GM23338 (cell line): ENCODE data around the gene CXCR5. TPM values are rescaled to one million over a fixed set of nuclear protein-coding genes. Genes with fewer than 3 reads are reported as not detected.

Source experiments
- ATAC-seq: fragments of 200-7000 bp; cut with Tn5 transposase; 3 replicates; pipeline ENCODE4 v1.9.1; 2020
- DNase-seq: peaks from one replicate; pipeline ENCODE4 v3.0.0-alpha.2; 2015; ENCODE audit warnings: low spot score
- H2AFZ ChIP-seq: fragments of 200-600 bp; sonication (generic); 2 replicates; pipeline ENCODE4 v1.8.0; 2016; ENCODE audit warnings: antibody characterized with exemption, mild to moderate bottlenecking, moderate library complexity
- H3F3A ChIP-seq: fragments of 200-600 bp; sonication (generic); replicated peaks from 2 replicates; pipeline ENCODE4 v1.8.0; 2017; ENCODE audit warnings: antibody characterized with exemption, mixed run types, low read depth
- H3K27ac ChIP-seq: fragments of 200-600 bp; sonication (generic); 2 replicates; pipeline ENCODE4 v1.6.1; 2016; ENCODE audit warnings: low read depth
- H3K27me3 ChIP-seq: fragments of 200-600 bp; sonication (generic); 2 replicates; pipeline ENCODE4 v1.8.0; 2016; ENCODE audit warnings: mild to moderate bottlenecking, mixed run types, moderate library complexity; ENCODE audit not compliant: insufficient read depth
- H3K36me3 ChIP-seq: fragments of 200-600 bp; sonication (generic); 2 replicates; pipeline ENCODE4 v1.8.0; 2016; ENCODE audit warnings: mild to moderate bottlenecking; ENCODE audit not compliant: insufficient read depth
- H3K4me1 ChIP-seq: fragments of 200-600 bp; sonication (generic); 2 replicates; pipeline ENCODE4 v1.8.0; 2016; ENCODE audit warnings: mild to moderate bottlenecking, moderate library complexity; ENCODE audit not compliant: insufficient read depth
- H3K4me2 ChIP-seq: fragments of 200-600 bp; sonication (generic); 2 replicates; pipeline ENCODE4 v1.7.1; 2017; ENCODE audit warnings: mixed run types
- H3K4me3 ChIP-seq: fragments of 200-600 bp; sonication (generic); 2 replicates; pipeline ENCODE4 v1.6.1; 2016; ENCODE audit warnings: mixed run types
- H3K79me2 ChIP-seq: fragments of 200-600 bp; sonication (generic); replicated peaks from 2 replicates; pipeline ENCODE4 v1.8.0; 2017; ENCODE audit warnings: mild to moderate bottlenecking; ENCODE audit not compliant: insufficient read depth
- H3K9me2 ChIP-seq: fragments of 200-600 bp; sonication (generic); 2 replicates; pipeline ENCODE4 v1.8.0; 2017; ENCODE audit not compliant: insufficient read depth
- H4K20me1 ChIP-seq: fragments of 200-600 bp; sonication (generic); replicated peaks from 2 replicates; pipeline ENCODE4 v1.8.0; 2017; ENCODE audit warnings: mild to moderate bottlenecking; ENCODE audit not compliant: insufficient read depth
- H3K27ac Mint-ChIP-seq: 2 replicates; pipeline ENCODE4 v1.8.0; 2020; ENCODE audit warnings: inconsistent platforms, mild to moderate bottlenecking, moderate library complexity, mixed read lengths
- H3K27me3 Mint-ChIP-seq: 3 replicates; pipeline ENCODE4 v1.8.0; 2022; ENCODE audit warnings: low read depth, mild to moderate bottlenecking, moderate library complexity, mixed read lengths, inconsistent platforms; ENCODE audit not compliant: insufficient read depth, poor library complexity
- H3K36me3 Mint-ChIP-seq: 3 replicates; pipeline ENCODE4 v1.8.0; 2021; ENCODE audit warnings: low read depth, mild to moderate bottlenecking, inconsistent platforms, moderate library complexity, mixed read lengths
- H3K4me1 Mint-ChIP-seq: 3 replicates; pipeline ENCODE4 v1.8.0; 2020; ENCODE audit warnings: mild to moderate bottlenecking, inconsistent platforms, mixed read lengths
- H3K4me3 Mint-ChIP-seq: 3 replicates; pipeline ENCODE4 v1.8.0; 2021; ENCODE audit warnings: moderate library complexity, mild to moderate bottlenecking, inconsistent platforms, mixed read lengths
- H3K9me3 Mint-ChIP-seq: 3 replicates; pipeline ENCODE4 v1.8.0; 2020; ENCODE audit warnings: moderate library complexity, mild to moderate bottlenecking, inconsistent platforms, mixed read lengths
- EZH2 ChIP-seq: fragments of 200-600 bp; sonication (generic); IDR thresholded peaks from one replicate; pipeline ENCODE4 v1.8.0; 2017; ENCODE audit warnings: antibody characterized with exemption, mild to moderate bottlenecking, low read depth; ENCODE audit not compliant: unreplicated experiment
- ZNF114 ChIP-seq: fragments of 250-450 bp; sonication (Bioruptor Pico); IDR thresholded peaks from 2 replicates; pipeline ENCODE4 v1.5.0; 2020; ENCODE audit warnings: mild to moderate bottlenecking, moderate library complexity
- polyA plus RNA-seq: library from polyadenylated mRNA; unstranded; fragments of >200 nt; fragmentation: Nextera tagmentation; extraction: Ambion mirVana; gene quantifications from 2 replicates; pipeline ENCODE4 v1.2.1, GENCODE V29; 2016
- total RNA-seq: library from RNA; depleted of rRNA; stranded (reverse); fragments of >200 nt; shearing (Covaris generic); gene quantifications from 2 replicates; pipeline ENCODE4 v1.2.3, GENCODE V29; 2014
- TF ChIP-seq, protein P1 (sequence below): IDR thresholded peaks from one replicate; pipeline ENCODE4 v1.6.1; 2018; ENCODE audit warnings: antibody characterized with exemption; ENCODE audit not compliant: unreplicated experiment
- TF ChIP-seq, protein P2 (sequence below): IDR thresholded peaks from 2 replicates; pipeline ENCODE4 v1.6.1; 2016; ENCODE audit warnings: antibody characterized with exemption
- TF ChIP-seq, protein P3 (sequence below): fragments of 250-450 bp; sonication (Bioruptor Pico); IDR thresholded peaks from 2 replicates; pipeline ENCODE4 v1.5.0; 2020; ENCODE audit warnings: mild to moderate bottlenecking, moderate library complexity

Gene CXCR5
- total and polyA plus RNA-seq, 2 experiments from 2014 or later = 0.18 TPM; not detected in 1

DNA sequence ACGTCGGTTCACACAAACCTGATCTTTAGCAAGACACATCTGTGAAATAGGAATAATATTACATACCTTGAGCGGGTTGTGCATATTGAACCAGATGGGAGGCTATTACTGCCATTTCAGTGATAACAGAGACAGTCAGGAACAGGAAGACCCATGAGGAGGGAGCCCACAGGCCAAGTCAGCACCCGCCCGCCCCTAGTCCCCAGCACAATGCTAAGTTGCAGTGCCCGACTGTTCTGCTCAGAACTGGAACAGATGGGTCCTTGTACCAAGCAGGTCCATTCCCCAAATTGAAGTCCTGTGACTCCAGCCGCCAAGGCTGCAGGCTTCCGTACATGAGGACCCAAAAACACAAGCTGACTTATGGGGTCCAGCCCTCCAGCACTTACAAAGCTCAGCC is 9.3 kb downstream of the CXCR5 start (continued):
- TF ChIP-seq, protein P1, sequence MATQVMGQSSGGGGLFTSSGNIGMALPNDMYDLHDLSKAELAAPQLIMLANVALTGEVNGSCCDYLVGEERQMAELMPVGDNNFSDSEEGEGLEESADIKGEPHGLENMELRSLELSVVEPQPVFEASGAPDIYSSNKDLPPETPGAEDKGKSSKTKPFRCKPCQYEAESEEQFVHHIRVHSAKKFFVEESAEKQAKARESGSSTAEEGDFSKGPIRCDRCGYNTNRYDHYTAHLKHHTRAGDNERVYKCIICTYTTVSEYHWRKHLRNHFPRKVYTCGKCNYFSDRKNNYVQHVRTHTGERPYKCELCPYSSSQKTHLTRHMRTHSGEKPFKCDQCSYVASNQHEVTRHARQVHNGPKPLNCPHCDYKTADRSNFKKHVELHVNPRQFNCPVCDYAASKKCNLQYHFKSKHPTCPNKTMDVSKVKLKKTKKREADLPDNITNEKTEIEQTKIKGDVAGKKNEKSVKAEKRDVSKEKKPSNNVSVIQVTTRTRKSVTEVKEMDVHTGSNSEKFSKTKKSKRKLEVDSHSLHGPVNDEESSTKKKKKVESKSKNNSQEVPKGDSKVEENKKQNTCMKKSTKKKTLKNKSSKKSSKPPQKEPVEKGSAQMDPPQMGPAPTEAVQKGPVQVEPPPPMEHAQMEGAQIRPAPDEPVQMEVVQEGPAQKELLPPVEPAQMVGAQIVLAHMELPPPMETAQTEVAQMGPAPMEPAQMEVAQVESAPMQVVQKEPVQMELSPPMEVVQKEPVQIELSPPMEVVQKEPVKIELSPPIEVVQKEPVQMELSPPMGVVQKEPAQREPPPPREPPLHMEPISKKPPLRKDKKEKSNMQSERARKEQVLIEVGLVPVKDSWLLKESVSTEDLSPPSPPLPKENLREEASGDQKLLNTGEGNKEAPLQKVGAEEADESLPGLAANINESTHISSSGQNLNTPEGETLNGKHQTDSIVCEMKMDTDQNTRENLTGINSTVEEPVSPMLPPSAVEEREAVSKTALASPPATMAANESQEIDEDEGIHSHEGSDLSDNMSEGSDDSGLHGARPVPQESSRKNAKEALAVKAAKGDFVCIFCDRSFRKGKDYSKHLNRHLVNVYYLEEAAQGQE = no peak
- no peak for TF ChIP-seq ZNF114 (CRISPR knock-in tag)

DNA sequence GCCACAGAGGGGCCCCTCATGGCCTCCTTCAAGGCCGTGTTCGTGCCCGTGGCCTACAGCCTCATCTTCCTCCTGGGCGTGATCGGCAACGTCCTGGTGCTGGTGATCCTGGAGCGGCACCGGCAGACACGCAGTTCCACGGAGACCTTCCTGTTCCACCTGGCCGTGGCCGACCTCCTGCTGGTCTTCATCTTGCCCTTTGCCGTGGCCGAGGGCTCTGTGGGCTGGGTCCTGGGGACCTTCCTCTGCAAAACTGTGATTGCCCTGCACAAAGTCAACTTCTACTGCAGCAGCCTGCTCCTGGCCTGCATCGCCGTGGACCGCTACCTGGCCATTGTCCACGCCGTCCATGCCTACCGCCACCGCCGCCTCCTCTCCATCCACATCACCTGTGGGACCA is 10.0 kb downstream of the CXCR5 start:
- Histone ChIP-seq H3K4me3 (no peak overlapping the region), H3K79me2 (no peaks in the 10 kb centered on the region), H3K36me3 (no peaks in the 10 kb centered on the region), H3K4me1 (peaks cover 27% of the 10 kb centered on the region), H4K20me1 (0 out of 2 replicates have a peak, but pooled peaks cover 4% of the 10 kb centered on the region), H3K9me2 (no peaks in the 10 kb centered on the region), H2AFZ (no peak overlapping the region), H3K4me2 (no peak overlapping the region), H3K27me3 (no peaks in the 10 kb centered on the region), H3K27ac (no peak overlapping the region), H3F3A (no peaks in the 10 kb centered on the region)
- Mint-ChIP-seq H3K9me3 (no peaks in the 10 kb centered on the region; the same call in 1 of the 3 replicates), H3K36me3 (peaks cover 10% of the 10 kb centered on the region; the same call in 2 of the 3 replicates), H3K27me3 (peaks cover 37% of the 10 kb centered on the region), H3K27ac (no peak overlapping the region), H3K4me1 (peaks cover 42% of the 10 kb centered on the region), H3K4me3 (no peak overlapping the region; the same call in 2 of the 3 replicates)
- TF ChIP-seq, protein P2, sequence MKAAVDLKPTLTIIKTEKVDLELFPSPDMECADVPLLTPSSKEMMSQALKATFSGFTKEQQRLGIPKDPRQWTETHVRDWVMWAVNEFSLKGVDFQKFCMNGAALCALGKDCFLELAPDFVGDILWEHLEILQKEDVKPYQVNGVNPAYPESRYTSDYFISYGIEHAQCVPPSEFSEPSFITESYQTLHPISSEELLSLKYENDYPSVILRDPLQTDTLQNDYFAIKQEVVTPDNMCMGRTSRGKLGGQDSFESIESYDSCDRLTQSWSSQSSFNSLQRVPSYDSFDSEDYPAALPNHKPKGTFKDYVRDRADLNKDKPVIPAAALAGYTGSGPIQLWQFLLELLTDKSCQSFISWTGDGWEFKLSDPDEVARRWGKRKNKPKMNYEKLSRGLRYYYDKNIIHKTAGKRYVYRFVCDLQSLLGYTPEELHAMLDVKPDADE = no peak
- TF ChIP-seq, protein P3, sequence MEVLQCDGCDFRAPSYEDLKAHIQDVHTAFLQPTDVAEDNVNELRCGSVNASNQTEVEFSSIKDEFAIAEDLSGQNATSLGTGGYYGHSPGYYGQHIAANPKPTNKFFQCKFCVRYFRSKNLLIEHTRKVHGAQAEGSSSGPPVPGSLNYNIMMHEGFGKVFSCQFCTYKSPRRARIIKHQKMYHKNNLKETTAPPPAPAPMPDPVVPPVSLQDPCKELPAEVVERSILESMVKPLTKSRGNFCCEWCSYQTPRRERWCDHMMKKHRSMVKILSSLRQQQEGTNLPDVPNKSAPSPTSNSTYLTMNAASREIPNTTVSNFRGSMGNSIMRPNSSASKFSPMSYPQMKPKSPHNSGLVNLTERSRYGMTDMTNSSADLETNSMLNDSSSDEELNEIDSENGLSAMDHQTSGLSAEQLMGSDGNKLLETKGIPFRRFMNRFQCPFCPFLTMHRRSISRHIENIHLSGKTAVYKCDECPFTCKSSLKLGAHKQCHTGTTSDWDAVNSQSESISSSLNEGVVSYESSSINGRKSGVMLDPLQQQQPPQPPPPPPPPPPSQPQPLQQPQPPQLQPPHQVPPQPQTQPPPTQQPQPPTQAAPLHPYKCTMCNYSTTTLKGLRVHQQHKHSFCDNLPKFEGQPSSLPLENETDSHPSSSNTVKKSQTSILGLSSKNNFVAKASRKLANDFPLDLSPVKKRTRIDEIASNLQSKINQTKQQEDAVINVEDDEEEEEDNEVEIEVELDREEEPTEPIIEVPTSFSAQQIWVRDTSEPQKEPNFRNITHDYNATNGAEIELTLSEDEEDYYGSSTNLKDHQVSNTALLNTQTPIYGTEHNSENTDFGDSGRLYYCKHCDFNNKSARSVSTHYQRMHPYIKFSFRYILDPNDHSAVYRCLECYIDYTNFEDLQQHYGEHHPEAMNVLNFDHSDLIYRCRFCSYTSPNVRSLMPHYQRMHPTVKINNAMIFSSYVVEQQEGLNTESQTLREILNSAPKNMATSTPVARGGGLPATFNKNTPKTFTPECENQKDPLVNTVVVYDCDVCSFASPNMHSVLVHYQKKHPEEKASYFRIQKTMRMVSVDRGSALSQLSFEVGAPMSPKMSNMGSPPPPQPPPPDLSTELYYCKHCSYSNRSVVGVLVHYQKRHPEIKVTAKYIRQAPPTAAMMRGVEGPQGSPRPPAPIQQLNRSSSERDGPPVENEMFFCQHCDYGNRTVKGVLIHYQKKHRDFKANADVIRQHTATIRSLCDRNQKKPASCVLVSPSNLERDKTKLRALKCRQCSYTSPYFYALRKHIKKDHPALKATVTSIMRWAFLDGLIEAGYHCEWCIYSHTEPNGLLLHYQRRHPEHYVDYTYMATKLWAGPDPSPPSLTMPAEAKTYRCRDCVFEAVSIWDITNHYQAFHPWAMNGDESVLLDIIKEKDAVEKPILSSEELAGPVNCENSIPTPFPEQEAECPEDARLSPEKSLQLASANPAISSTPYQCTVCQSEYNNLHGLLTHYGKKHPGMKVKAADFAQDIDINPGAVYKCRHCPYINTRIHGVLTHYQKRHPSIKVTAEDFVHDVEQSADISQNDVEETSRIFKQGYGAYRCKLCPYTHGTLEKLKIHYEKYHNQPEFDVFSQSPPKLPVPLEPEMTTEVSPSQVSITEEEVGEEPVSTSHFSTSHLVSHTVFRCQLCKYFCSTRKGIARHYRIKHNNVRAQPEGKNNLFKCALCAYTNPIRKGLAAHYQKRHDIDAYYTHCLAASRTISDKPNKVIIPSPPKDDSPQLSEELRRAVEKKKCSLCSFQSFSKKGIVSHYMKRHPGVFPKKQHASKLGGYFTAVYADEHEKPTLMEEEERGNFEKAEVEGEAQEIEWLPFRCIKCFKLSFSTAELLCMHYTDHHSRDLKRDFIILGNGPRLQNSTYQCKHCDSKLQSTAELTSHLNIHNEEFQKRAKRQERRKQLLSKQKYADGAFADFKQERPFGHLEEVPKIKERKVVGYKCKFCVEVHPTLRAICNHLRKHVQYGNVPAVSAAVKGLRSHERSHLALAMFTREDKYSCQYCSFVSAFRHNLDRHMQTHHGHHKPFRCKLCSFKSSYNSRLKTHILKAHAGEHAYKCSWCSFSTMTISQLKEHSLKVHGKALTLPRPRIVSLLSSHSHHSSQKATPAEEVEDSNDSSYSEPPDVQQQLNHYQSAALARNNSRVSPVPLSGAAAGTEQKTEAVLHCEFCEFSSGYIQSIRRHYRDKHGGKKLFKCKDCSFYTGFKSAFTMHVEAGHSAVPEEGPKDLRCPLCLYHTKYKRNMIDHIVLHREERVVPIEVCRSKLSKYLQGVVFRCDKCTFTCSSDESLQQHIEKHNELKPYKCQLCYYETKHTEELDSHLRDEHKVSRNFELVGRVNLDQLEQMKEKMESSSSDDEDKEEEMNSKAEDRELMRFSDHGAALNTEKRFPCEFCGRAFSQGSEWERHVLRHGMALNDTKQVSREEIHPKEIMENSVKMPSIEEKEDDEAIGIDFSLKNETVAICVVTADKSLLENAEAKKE (CRISPR knock-in tag) = no peak
- TF ChIP-seq ZNF114 (CRISPR knock-in tag) = no peak
- no peak for TF ChIP-seq EZH2
- ATAC-seq (no peak), DNase-seq (no peak)
